Activated T-cell treated with anti-CD3 and anti-CD28 coated beads for 24 hours (primary cell): ENCODE measurements around the gene MYOG.

Experiments
- DNase-seq: peaks from one replicate; pipeline ENCODE4 v3.0.0-alpha.2; 2020; ENCODE audit warnings: low read depth

MYOG gene

DNA sequence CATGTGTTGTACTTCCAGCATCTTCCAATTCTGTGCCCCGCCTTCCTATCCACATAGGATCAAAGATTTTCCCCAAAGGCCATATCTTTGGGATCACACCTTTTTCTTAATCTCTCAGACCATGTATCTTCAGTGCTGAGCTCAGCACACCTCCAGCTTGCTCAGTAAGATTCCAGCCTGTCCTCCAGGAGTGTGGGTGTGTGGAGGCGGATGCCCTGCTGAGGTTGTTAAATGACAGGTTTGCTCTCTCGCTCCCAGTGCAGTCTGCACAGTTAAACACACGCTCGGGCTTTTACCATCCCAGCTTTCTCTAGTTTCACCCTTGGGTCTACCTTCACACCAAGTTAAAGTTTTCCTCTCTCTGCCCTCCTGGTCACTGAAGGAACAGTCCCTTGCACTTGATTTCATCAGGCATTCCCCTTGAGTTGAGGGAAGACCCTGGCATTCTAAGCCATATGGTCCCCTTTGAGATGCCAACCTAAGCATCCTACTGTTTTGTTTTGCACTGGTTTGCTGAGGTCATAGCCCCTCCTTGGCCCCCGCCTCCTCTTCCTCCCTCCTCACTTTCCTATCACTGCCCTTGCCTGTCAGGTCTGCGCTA, 13.7 kb downstream of the MYOG start:
- DNase-seq = no peak

DNA sequence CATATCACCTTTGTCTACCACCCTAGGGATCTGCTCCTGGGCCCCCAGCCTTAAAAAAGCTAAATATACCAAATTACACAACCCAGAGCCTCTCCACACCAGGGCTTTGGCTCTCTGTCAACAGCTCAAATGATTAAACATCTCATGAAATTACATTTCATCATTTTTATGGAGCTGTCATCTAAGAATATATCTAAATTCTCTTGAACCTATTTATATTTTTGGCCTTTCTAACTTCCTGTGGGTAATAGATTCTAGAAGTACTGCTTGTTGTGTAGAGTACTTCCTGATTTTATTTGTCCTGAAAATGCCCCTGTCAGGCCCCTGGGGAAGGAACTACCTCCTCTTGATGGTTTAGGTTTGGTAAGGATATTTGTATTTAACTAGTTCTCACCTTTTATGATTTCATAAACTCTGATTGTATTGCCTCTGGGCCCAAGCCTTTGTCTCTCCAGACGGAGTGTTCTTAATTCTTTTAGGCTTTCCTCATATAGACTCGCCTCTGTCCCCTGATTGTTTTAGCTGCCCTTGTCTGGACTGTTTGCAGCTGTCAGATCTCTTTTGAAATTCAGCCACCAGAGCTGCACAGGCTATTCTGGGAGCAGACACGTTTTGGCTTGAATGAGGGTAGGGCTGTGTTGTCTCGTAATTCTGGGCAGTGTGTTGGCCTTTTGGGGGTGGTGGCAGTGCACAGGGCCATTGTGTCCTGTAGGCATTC, 16.6 kb downstream of the MYOG start:
- DNase-seq = no peak

DNA sequence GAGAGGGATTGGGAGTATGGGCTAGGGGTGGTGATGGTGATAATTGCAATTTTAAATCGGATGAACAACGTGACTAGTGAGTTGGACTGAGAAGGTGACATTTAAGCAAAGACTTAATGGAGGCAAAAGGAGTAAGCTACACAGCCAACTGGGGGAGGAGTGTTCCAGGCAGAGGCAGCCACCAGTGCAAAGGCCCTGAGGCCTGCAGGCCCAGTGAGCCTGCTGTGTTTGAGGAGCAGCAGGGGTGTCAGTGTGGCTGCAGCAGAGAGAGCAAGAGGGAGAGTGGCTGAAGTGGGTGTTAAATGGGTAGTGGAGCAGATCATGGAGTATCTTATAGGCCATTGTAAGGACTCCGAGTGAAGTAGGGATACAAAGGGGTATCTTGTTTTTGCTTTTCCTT, 18.8 kb downstream of the MYOG start:
- no peak for DNase-seq

DNA sequence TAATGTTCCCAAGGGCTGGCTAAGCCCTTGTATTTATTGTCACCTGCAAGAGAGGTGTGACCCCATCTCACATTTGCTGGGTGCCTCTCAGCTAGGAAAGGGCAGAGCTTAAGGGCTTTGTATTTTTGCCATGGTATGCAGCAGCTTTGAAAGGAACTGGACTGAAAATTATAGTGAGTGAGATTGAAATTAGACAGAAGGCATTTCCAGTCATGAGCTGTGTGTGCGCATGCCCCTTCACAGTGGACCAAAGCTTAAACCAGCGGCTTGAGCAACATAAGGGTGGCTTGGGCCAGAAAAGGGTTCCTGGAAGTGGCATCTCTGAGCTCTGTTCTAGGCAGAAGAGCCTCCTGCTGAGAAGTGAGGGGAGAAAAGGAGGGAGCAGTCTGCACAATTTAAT, 19.8 kb downstream of the MYOG start:
- DNase-seq = no peak

DNA sequence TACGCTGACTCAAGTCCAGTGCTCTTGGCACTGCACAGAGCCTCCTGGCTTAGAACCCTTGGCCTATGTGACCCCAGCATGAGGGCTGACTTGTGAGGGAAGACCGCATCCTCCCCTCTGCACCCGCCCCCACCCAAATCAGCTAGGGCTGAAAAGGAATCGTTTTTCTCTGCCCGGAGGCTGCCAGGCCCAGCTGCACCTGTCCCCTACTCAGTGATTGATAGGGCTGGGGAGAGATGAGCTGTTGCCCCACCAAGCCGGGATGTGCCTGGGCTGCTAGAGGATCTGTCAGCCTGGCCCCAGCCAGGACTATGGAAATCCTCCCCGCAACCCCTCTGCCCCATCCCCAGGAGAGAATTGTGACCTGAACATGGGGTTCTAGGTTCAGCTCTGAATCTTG, 20.6 kb downstream of the MYOG start:
- no peak for DNase-seq

DNA sequence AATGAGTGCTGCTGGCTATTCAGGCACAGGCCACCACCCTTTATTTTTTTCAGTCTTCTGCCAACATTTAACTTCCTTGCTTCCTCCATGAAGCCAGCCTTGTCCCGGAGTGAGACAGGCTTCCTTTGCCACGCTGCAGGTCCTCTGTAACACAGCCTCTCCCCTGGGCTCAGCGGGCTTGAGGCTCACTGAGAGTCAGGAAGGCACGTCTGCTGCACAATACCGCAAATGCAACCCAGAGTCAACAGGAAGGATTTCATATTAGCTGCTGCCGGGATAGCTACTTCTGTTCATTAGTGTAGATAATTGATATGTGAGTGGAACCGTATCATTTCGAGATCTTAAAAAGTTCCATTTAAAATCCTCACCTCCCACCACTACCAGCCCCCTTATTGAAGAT, 22.5 kb downstream of the MYOG start:
- DNase-seq = no peak

DNA sequence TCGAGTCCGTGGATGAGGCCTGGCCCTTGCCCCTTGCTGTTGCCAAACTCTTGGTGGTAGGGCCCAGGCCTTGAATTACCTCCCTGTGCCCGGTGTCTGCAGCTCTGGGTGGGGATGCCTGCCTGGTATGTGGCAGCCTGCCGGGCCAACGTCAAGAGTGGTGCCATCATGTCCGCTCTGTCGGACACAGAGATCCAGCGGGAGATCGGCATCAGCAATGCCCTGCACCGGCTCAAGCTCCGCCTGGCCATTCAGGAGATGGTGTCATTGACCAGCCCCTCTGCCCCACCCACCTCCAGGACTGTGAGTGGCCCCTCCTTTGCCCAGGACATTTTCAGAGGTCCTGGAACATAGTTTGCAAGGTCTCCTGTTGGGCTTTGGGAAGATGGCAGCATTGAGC, 25.7 kb downstream of the MYOG start:
- DNase-seq = no peak

DNA sequence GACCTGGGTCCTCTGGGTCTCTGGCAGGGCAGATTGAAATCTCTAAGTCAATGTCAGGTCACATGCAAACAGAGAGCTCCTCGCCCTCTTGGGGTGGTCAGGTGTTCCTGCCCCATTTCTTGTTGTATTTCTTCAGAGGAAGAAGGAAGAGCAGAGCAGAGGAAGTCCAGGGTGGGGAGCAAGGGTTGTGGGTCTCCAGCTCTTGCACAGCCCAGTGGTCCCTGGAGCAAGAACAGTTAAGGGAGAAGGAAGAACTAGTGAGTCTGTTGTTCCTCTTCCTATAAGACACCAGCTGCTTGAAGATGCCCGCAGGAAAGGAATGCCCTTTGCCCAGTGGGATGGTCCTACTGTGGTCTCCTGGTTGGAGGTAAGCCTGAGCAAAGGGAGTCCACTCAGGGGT, 26.3 kb downstream of the MYOG start:
- DNase-seq = no peak

DNA sequence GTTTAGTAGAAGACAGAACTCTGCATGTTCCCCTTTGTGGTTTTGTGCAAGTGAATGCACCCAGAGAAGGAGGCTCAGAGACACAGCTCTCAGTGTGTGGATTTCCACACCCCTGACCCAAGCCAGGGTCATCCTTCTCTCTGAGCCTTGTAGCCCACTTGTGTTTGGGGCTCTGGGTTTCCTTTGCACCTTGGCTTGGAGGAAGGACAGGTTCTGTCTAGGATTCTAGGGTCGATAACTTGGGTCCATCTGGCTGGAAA, 27.2 kb downstream of the MYOG start:
- DNase-seq = no peak

DNA sequence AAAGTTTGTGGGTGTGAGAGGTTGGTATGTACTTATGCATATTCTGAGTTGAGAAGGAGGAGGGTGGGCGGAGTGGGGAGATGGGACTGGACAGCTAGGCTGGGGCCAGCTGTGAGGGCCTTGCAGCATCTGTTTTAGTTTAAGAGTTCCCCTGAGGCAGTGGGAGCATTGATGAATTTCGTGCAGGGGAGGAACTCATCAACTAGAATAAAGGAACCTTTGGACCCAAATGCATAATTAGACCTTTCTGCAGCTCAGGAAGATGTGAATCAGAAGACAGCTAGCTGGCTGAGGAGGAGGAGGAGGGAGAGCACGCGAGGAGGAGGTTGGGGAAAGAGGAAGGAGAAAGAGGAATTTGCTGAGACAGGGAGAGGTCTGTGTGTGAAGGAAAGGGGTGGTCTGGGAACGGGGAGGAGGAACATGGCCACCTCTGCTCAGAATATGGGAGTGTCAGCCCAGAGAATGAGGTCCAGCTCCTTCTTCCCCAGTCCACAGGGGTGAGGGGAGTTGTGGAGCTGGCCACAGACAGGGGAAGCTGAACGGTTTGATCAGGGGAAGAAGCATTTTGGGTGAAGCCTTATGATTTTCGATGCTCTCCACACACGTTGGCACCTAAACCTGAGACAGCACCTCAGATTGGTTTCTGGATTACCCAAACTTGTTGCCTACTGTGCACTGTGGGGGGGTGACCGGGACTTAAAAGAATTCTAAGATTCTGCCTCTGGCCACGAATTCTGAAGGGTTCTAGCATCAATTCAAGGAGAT, 27.7 kb downstream of the MYOG start:
- DNase-seq = no peak

DNA sequence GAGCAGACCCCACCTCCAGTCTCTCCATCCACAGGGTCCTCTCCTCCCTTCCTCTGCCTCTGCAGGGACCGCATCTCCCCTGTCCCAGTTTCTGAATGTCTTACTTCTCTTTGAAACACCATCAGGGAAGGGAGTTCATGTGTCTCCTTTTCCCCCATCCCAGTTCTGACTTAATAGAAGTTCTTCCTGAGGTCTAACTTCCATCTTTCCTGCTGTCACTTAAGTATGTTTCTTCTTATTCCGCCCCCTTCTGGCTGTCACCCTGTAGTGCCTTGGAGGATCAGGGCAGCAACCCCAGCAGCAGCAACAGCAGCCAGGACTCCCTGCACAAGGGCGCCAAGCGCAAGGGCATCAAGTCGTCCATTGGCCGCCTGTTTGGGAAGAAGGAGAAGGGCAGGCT, 29.3 kb downstream of the MYOG start:
- no peak for DNase-seq

DNA sequence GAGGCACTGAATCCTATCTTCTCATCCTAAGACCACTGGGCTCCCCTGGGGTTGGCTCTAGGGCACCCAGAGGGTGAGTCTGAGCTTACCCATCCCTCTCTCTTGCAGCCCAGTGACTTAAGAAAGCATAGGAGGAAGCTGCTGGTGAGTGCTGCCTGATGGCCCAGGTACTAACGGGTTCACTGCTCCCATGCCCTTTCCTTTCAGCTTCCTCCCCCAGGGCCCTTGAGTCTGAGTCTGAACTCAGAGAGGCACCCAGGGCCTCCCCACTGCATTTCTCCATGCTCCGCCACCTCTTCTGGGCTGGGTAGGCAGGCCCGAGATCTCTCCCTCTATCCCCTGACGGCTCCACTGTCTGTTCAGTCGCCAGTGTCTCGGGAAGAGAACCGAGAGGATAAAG, 29.8 kb downstream of the MYOG start:
- no peak for DNase-seq

DNA sequence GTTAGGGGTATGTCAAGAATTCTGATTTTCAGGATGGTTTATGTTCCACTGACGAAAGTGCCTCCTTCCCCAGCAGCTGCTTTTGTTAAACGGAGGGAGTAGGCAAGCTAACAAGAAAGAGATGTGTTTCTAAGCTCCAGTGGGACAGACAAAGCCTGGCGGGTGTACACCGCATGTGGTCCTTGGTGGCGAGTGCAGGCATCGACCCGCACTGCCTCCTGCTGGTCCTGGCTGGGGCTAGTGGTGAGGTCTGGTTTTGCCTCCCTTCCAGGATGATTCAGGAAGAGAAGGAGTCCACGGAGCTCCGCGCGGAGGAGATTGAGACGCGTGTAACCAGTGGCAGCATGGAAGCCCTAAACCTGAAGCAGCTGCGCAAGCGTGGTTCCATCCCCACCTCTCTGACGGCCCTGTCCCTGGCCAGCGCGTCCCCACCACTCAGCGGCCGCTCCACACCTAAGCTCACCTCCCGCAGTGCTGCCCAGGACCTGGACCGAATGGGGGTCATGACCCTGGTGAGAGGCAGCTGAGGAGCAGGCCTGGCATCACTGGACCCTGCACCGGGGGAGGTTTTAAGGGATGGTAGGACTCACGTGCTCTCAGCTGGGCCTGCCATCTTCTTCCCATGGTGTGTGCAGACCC, 30.5 kb downstream of the MYOG start:
- DNase-seq = no peak

DNA sequence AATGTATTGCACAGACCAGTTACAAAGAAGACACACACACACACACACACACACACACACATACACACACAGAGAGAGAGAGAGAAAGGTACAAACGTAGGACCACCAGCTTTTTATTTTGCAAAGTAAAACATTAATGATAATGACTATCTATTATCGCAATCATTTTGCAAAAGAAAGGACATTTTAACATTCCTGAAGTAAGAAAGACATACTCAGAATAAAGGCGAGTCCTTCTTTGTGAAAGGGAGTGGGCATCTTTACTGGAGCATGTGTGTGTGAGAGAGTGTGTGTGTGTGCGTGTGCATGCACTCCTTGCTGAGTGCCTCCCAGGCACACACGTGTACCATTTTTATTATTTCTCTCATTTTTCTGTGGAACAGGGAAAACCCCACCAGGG, 31.2 kb downstream of the MYOG start:
- DNase-seq = no peak

DNA sequence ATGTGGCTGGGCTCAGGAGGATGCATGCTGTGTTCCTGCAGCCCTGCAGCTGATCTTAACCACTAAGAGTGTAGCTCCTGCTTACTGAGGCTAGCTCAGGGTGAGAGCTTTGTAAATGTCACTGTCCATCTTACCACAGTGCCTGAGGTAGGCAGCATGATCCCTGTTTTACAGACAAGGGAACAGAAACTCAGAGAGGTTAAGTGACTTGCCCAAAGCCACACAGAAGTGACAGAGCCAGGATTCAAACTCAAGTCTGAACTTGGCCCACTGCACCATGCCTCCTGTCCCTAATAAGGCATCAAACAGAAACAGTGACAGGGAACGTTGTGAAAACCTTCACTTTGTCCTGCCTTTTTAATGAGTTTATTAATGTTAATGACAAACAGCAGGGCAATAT, 31.6 kb downstream of the MYOG start:
- no peak for DNase-seq

DNA sequence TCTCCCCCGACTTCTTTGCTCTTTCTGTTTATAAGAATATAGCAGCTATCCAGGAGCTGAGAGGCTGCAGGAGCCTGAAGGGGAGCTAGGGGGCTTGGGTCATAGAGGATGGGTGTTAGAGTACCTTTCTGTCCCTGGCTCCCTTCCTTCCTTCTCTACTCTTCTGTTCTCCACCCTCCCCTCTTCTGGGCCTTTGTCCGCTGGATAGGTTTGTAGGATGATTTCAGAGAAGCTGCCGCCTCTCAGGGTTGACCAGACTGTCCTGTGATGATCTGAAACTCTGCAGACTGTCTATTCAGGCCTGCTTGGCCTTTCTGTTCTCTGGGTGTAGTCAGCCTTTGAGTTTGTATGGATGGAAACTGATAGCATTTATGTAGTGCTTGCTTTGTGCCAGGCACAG, 33.2 kb downstream of the MYOG start:
- DNase-seq = no peak

DNA sequence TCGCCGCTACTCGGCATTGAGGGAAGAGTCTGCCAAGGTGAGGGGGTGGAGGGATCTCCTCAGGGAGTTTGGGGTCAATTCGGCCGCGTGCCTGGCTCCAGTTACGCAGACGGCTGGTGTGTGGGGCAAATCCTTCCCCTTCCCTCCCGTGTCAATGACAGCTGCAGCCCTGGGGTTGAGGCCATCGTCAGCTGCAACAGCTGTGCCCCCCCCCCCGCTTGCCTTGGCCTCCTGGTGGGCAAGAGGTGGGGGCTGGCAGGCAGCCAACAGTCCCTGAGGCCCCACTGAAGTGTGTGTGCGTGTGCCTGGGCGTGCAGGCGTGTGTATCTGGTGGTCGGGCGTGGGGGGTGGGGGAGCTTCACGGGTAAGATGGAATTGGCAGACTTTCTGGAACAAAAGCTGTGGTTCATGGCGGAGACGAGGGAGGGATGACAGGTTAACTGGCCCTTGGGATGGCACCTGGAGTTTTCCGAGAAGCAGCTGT, 33.9 kb downstream of the MYOG start:
- DNase-seq = no peak

DNA sequence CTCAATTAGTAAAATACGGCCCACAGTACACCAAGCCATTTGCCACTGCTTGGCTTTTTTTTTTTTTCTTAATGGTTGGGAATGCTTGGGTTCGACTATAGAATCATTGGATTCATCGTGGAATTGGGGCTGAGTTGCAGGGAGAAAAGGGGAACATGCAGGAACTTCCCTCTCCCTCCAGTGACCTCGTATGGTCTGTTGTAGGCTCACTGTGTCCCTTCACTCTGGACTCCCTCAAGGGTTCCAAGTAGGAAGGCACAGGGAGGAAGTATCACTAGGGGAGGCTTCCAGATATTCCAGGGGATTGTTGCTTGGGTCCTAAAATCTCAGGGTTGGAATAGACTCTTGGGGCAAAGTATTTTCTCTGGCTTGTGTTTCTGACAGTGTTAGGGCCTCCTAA, 35.0 kb downstream of the MYOG start:
- no peak for DNase-seq

DNA sequence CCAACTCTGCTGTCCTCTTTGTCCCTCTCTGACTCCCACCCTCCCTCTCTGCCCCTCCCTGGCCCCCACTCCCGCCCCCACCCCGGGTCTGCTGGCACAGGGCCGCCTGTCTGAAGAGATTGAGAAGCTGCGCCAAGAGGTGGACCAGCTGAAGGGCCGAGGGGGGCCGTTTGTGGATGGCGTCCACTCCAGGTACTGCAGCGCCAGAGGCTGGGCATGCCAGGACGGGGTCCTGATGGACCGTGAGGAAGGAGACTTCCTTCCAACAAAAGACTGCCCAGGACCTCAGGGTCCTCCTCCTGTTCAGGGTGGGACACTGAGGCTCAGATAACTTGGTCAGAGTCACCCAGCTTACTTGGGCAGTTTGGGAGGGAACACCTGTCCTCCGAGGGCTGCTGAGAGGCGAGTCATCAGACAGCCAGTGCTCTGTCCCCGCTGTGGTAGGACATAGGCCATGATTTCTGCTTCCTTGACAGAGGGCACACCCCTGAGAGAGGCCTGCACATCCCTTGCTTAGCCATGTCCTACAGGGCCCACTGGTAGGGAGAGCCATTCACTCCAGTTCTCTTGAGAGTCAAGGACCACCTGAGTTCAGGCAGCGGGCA, 36.1 kb downstream of the MYOG start:
- DNase-seq = no peak

DNA sequence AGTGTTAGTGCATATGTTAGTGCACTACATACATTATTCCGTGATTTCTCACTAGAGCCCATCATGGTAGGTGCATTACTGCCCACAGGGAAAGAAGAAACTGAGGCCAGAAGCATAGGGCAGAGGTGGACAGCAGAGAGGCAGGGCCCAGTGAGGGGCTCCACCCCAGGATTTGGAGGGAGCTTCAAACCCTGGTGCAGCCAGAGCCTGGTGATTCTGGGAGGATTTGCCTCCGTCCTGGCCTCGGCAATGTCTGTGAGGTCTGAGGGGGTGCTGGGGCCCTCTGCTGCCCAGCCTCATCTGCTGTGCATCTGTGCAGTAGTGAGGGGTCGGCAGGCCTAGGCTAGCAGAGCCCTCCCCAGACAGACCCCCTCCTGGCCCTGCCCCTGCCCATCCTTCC, 36.7 kb downstream of the MYOG start:
- DNase-seq = no peak

DNA sequence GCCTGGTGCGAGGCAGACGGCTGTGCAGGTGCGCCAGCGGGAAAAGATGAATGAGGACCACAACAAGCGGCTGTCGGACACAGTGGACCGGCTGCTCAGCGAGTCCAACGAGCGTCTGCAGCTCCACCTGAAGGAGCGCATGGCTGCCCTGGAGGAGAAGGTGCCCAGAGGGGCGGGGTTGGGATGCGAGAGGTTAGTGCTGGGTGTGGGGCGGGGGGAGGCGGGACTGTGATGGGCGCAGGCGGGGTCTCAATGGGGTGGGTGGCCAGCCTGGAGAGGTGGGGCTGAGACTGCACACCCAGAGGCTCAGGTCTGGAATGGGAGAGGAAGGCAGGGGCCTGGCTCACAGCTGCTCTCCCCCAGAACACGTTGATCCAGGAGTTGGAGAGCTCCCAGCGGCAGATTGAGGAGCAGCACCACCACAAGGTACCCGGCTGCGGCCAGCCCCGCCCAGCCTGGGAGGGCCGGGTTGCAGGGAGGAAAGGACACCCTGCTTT, 37.2 kb downstream of the MYOG start:
- no peak for DNase-seq

DNA sequence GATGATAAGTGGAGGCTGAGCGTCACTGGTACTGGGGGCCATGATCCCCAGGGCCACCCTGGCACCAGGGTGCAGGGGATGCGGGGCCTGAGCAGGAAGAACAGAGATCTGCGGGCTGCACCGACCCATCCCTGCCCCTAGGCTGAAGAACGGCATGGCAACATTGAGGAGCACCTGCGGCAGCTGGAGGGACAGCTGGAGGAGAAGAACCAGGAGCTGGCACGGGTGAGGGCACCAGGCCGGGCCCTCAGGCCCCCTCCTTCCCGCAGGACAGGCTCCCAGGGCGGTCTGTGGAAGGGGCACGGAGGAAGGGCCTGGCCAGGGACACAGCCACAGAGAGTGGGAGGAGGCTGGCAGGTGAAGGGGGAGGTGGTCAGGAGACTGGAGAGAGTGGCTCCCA, 37.7 kb downstream of the MYOG start:
- DNase-seq = no peak
